ENCODE results near the gene ARHGAP8. TPM values are rescaled to one million over a fixed set of nuclear protein-coding genes. Genes with fewer than 3 reads are reported as not detected.

ARHGAP8 gene
- total RNA-seq, 3 donors from 2014 or later (not counting 1 experiment from before 2014, with no cell fraction given) = 23.6 to 32.6 (median 26.5) TPM

DNA sequence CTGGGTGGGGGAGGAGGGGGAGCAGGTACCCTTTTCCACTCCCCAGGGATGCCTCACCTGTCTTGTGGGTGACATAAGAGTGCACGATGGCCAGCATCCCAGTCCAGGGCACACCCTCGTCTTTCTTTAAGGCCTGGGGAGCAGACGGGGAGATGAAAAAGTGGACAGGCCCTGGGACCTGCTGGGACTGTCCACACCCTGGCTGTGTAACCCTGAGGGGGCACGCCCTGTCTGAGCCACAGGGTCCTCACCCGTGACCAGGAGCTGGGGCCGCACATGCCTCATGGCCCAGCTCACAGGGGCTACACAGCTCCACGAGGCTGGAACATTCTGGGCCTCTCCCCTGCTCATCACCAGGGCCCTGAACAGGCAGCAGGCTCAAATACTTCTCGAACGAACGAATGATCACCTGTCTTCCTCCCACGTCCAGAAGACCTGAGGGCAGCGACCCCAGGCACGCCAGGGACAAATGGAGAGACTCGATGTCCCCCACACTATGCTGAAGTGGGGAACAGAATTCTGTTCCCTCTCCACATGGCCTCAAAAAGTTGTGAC, 133.5 kb downstream of the ARHGAP8 start:
- Mint-ChIP-seq H3K27me3 (ENCODE audit: low read depth in 2 of 2) (no peaks in the 10 kb centered on the region), H3K27ac (no peak overlapping the region), H3K4me3 (no peak overlapping the region), H3K36me3 (no peaks in the 10 kb centered on the region), H3K9me3 (no peaks in the 10 kb centered on the region), H3K4me1 (no peaks in the 10 kb centered on the region)
- no peaks in the 10 kb centered on the region for H3K27me3 ChIP-seq (ENCODE audit: control insufficient read depth, insufficient read depth, low read length)
- intact Hi-C loops (cut with micrococcal nuclease) = no loop called here
- DNase-seq = no peak
- TF ChIP-seq, protein P1, sequence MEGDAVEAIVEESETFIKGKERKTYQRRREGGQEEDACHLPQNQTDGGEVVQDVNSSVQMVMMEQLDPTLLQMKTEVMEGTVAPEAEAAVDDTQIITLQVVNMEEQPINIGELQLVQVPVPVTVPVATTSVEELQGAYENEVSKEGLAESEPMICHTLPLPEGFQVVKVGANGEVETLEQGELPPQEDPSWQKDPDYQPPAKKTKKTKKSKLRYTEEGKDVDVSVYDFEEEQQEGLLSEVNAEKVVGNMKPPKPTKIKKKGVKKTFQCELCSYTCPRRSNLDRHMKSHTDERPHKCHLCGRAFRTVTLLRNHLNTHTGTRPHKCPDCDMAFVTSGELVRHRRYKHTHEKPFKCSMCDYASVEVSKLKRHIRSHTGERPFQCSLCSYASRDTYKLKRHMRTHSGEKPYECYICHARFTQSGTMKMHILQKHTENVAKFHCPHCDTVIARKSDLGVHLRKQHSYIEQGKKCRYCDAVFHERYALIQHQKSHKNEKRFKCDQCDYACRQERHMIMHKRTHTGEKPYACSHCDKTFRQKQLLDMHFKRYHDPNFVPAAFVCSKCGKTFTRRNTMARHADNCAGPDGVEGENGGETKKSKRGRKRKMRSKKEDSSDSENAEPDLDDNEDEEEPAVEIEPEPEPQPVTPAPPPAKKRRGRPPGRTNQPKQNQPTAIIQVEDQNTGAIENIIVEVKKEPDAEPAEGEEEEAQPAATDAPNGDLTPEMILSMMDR (IDR thresholded peaks at IDR 0.05) = no peak
- H3K4me1 ChIP-seq (ENCODE audit: control insufficient read depth, insufficient read depth, low read length) = no peaks in the 10 kb centered on the region
- WGBS (ENCODE audit: insufficient coverage) = 84% methylated on average over 14 of the region's 14 CpGs
- H3K9me3 ChIP-seq (ENCODE audit: control insufficient read depth, insufficient read depth, low read length) = no peaks in the 10 kb centered on the region
- ATAC-seq = no peak
- no peak overlapping the region for H3K4me3 ChIP-seq (ENCODE audit: low read length)
- H3K27ac ChIP-seq (ENCODE audit: low read length) = no peak overlapping the region
- H3K36me3 ChIP-seq (ENCODE audit: control insufficient read depth, insufficient read depth, low read length) = no peaks in the 10 kb centered on the region

DNA sequence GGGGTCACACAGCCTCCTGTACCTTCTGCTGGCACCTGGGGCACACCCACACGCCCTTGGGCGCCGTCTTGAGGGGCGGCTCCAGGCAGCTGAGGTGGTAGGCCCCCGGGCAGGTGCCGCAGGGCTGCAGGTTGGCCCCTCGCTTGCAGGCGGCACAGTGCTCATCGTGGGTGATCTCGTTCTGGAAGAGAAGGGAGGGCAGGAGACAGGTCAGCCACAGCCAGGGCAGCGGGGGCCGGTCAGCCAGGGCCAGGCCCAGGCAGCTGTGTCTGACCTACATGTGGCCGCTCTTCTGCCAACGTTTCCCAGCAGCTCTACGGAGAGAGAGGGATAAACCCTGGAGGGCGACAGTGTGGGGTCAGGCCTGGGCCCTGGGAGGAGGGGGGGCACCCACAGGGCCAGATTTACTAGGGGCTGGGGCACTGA, 135.6 kb downstream of the ARHGAP8 start:
- H3K9me3 ChIP-seq (ENCODE audit: control insufficient read depth, insufficient read depth, low read length) = no peaks in the 10 kb centered on the region
- no peak overlapping the region for H3K27ac ChIP-seq (ENCODE audit: low read length)
- no peaks in the 10 kb centered on the region for H3K4me1 Mint-ChIP-seq
- H3K4me3 Mint-ChIP-seq = no peak overlapping the region
- H3K36me3 ChIP-seq (ENCODE audit: control insufficient read depth, insufficient read depth, low read length) = no peaks in the 10 kb centered on the region
- H3K27me3 Mint-ChIP-seq (ENCODE audit: low read depth in 2 of 2) = no peaks in the 10 kb centered on the region
- no peaks in the 10 kb centered on the region for H3K27me3 ChIP-seq (ENCODE audit: control insufficient read depth, insufficient read depth, low read length)
- H3K9me3 Mint-ChIP-seq = no peaks in the 10 kb centered on the region
- WGBS (ENCODE audit: insufficient coverage) = 86% methylated on average over 16 of the region's 16 CpGs
- no peaks in the 10 kb centered on the region for H3K4me1 ChIP-seq (ENCODE audit: control insufficient read depth, insufficient read depth, low read length)
- no peak overlapping the region for H3K4me3 ChIP-seq (ENCODE audit: low read length)
- H3K36me3 Mint-ChIP-seq = no peaks in the 10 kb centered on the region
- TF ChIP-seq, protein P1 (IDR thresholded peaks at IDR 0.05) = no peak
- DNase-seq = no peak
- intact Hi-C loops (cut with micrococcal nuclease) = no loop called here
- no peak for ATAC-seq
- no peak overlapping the region for H3K27ac Mint-ChIP-seq

DNA sequence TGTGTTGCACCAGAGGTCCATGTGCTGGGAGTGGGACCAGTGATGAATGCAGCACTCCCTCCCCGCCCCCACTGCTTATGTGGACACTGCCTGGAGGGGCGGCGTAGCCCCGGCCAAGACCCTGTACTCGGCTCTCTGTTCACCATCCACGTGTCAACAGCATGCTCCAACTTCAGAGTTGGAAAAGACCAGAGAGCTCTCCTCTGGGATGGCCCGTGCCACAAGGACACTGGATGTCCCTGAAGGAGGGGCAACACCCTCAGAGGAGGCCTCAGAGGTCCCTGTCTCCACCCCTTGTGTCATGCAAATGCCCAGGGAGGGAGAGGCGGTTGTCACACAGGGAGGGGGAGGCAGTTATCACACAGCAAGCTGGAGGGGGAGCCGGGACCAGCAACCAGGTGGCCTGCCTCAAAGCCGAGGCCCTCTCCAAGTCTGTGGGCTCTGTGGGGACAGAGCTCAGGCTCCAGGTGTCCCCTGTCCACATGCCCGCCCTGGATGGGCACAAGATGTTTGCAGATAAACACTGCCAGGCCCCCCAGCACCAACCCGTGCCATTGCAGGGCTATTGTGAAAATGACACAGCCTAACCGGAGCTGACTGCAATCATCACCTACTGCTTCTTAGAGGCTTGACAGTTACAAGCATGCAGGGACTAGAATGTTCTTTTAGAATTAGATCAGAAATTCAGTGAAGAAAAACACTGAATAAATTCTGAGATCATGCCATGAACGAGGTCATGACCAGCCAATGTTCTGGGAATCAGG, 136.3 kb downstream of the ARHGAP8 start:
- ATAC-seq = no peak
- no peaks in the 10 kb centered on the region for H3K4me1 Mint-ChIP-seq
- intact Hi-C loops (cut with micrococcal nuclease) = no loop called here
- H3K9me3 Mint-ChIP-seq = no peaks in the 10 kb centered on the region
- Histone ChIP-seq H3K36me3 (ENCODE audit: control insufficient read depth, insufficient read depth, low read length) (no peaks in the 10 kb centered on the region), H3K4me3 (ENCODE audit: low read length) (no peak overlapping the region), H3K4me1 (ENCODE audit: control insufficient read depth, insufficient read depth, low read length) (no peaks in the 10 kb centered on the region), H3K9me3 (ENCODE audit: control insufficient read depth, insufficient read depth, low read length) (no peaks in the 10 kb centered on the region), H3K27ac (ENCODE audit: low read length) (no peak overlapping the region), H3K27me3 (ENCODE audit: control insufficient read depth, insufficient read depth, low read length) (no peaks in the 10 kb centered on the region)
- DNase-seq = no peak
- no peaks in the 10 kb centered on the region for H3K27me3 Mint-ChIP-seq (ENCODE audit: low read depth in 2 of 2)
- WGBS (ENCODE audit: insufficient coverage) = 83% methylated on average over 14 of the region's 14 CpGs
- no peak overlapping the region for H3K4me3 Mint-ChIP-seq
- no peak overlapping the region for H3K27ac Mint-ChIP-seq
- no peaks in the 10 kb centered on the region for H3K36me3 Mint-ChIP-seq
- TF ChIP-seq, protein P1 (IDR thresholded peaks at IDR 0.05) = no peak

Measured in natural killer cell (primary cell).